ENCODE results near the gene PDE1C. TPM values are rescaled to one million over a fixed set of nuclear protein-coding genes. Genes with fewer than 3 reads are reported as not detected.

PDE1C gene
- total RNA-seq, 4 donors from 2014 or later: 0.19 to 14.5 (median 2.9) TPM

DNA sequence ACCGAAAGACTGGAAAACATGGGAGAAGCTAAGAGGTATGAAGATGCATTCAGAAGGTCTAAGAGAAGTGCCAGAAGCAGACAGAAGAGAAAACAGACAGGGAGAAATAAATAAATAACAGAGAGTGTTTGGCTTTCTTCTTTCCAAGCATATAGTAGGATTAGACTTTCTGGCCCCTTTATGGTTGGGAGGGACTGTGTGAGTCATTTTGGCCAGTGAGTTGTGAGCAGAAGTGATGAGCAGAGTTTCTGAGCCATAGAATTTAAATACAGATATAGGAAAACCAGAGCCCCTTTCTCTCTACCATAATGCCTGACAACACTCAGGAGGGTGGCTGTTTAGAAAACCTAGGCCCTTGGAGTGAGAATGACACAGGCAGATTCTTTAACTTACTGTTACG is 212.2 kb downstream of the PDE1C start:
- intact Hi-C loops (cut with DNase I): no loop called here
- DNase-seq: no peak
- no peak for TF ChIP-seq POLR2A (IDR thresholded peaks at IDR 0.05)
- TF ChIP-seq, protein P1, sequence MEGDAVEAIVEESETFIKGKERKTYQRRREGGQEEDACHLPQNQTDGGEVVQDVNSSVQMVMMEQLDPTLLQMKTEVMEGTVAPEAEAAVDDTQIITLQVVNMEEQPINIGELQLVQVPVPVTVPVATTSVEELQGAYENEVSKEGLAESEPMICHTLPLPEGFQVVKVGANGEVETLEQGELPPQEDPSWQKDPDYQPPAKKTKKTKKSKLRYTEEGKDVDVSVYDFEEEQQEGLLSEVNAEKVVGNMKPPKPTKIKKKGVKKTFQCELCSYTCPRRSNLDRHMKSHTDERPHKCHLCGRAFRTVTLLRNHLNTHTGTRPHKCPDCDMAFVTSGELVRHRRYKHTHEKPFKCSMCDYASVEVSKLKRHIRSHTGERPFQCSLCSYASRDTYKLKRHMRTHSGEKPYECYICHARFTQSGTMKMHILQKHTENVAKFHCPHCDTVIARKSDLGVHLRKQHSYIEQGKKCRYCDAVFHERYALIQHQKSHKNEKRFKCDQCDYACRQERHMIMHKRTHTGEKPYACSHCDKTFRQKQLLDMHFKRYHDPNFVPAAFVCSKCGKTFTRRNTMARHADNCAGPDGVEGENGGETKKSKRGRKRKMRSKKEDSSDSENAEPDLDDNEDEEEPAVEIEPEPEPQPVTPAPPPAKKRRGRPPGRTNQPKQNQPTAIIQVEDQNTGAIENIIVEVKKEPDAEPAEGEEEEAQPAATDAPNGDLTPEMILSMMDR (IDR thresholded peaks at IDR 0.05): no peak
- WGBS, 2 donors: 94% methylated on average over 2 of the region's 2 CpGs
- no peak overlapping the region for H3K4me3 ChIP-seq
- no peaks in the 10 kb centered on the region for H3K9me3 ChIP-seq
- H3K36me3 ChIP-seq: no peaks in the 10 kb centered on the region
- H3K27me3 ChIP-seq: no peaks in the 10 kb centered on the region
- no peak overlapping the region for H3K27ac ChIP-seq
- H3K4me1 ChIP-seq: no peaks in the 10 kb centered on the region

DNA sequence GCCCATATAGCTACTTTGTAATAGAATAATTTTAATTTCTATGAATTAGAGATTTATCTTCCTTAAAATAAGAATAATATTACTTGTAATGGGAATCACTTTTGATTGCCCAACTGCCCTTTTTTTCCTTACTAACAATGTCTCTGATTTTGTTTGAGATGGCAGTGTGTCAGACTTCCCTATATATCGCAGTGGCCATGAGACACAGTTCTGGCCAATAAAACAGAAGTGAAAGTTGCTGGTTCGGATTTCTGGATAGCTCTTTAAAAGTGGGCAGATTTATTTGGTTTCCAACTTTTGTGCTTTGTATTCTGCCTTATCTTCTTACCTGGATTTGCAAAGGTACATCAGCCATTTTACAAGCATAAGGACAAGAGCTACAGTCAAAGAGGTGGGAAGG is 213.0 kb downstream of the PDE1C start:
- Histone ChIP-seq H3K27me3 (no peaks in the 10 kb centered on the region), H3K9me3 (no peaks in the 10 kb centered on the region), H3K36me3 (no peaks in the 10 kb centered on the region), H3K27ac (no peak overlapping the region), H3K4me1 (no peaks in the 10 kb centered on the region), H3K4me3 (no peak overlapping the region)
- DNase-seq: no peak
- no peak for TF ChIP-seq POLR2A (IDR thresholded peaks at IDR 0.05)
- 64 to 69% methylated on average over 2 of the region's 2 CpGs for WGBS, 2 donors
- intact Hi-C loops (cut with DNase I): no loop called here

GRCh38 chr7:31856337-31856736 is 213.9 kb downstream of the PDE1C start:
- no peak overlapping the region for H3K27ac ChIP-seq
- no peak for TF ChIP-seq POLR2A (IDR thresholded peaks at IDR 0.05)
- TF ChIP-seq, protein P1 (IDR thresholded peaks at IDR 0.05): no peak
- H3K4me1 ChIP-seq: no peaks in the 10 kb centered on the region
- H3K9me3 ChIP-seq: no peaks in the 10 kb centered on the region
- WGBS, 2 donors: 67 to 82% methylated on average over 4 of the region's 4 CpGs
- H3K27me3 ChIP-seq: no peaks in the 10 kb centered on the region
- H3K36me3 ChIP-seq: no peaks in the 10 kb centered on the region
- no peak overlapping the region for H3K4me3 ChIP-seq
- intact Hi-C loops (cut with DNase I): no loop called here
- DNase-seq: no peak

- H3K27ac ChIP-seq: no peak overlapping the region
- 56 to 57% methylated on average over 1 of the region's 1 CpG for WGBS, 2 donors
- H3K4me1 ChIP-seq: no peaks in the 10 kb centered on the region
- no peaks in the 10 kb centered on the region for H3K9me3 ChIP-seq
- no peak for DNase-seq
- H3K36me3 ChIP-seq: no peaks in the 10 kb centered on the region
- no peak for TF ChIP-seq POLR2A (IDR thresholded peaks at IDR 0.05)
- TF ChIP-seq, protein P1 (IDR thresholded peaks at IDR 0.05): no peak
- H3K4me3 ChIP-seq: no peak overlapping the region
- intact Hi-C loops (cut with DNase I): no loop called here
- no peaks in the 10 kb centered on the region for H3K27me3 ChIP-seq
These were observed 214.7 kb downstream of the PDE1C start for GRCh38 chr7:31855530-31855929.

DNA sequence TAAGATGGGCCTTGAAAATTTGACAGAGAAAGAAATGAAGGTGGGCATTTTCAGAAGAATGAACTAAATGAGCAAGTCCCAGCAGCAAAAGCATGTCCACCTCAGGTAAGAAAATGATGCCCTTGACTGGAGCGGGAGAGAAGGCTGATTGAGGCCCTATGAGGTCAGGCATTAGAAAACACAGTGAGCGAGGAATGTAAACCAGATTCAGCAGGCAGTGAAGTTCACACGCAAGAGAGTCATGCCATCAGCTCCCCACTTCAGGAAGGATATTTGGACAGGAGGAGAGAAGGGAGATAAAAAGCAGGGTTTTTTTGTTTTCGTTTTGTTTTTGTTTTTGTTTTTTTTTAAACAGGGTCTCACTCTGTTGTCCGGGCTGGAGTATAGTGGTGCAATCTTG is 216.8 kb downstream of the PDE1C start:
- no peak for DNase-seq

More for the DNA sequence above, 216.8 kb downstream of the PDE1C start:
- no peaks in the 10 kb centered on the region for H3K4me1 ChIP-seq
- H3K36me3 ChIP-seq: no peaks in the 10 kb centered on the region
- no peaks in the 10 kb centered on the region for H3K27me3 ChIP-seq
- no peaks in the 10 kb centered on the region for H3K9me3 ChIP-seq
- no peak overlapping the region for H3K27ac ChIP-seq
- WGBS, 2 donors: 77 to 80% methylated on average over 5 of the region's 5 CpGs
- intact Hi-C loops (cut with DNase I): no loop called here
- TF ChIP-seq POLR2A (IDR thresholded peaks at IDR 0.05): no peak
- TF ChIP-seq, protein P1 (IDR thresholded peaks at IDR 0.05): no peak
- H3K4me3 ChIP-seq: no peak overlapping the region
